Effector memory CD8-positive, alpha-beta T cell (primary cell): Measurements from ENCODE around the gene DNPH1.

Source experiments
- ATAC-seq: fragments of 150-1000 bp; cut with Tn5 transposase; replicated peaks from 2 replicates; pipeline ENCODE4 v1.10.0; 2021; ENCODE audit warnings: mild to moderate bottlenecking, moderate library complexity
- DNase-seq, 3 experiments: peaks; one replicate each; pipeline ENCODE4 v3.0.0; 2021
- H3K27ac Mint-ChIP-seq, 2 donors: one replicate each; pipeline ENCODE4 v1.8.0; 2022; ENCODE audit warnings: mild to moderate bottlenecking in 2 of 2, mixed read lengths in 2 of 2, moderate library complexity in 2 of 2
- H3K27me3 Mint-ChIP-seq, 2 donors: one replicate each; pipeline ENCODE4 v1.8.0; 2022; ENCODE audit warnings: mixed read lengths in 2 of 2
- H3K36me3 Mint-ChIP-seq: one replicate; pipeline ENCODE4 v1.8.0; 2022; ENCODE audit warnings: mild to moderate bottlenecking, moderate library complexity, mixed read lengths; ENCODE audit not compliant: insufficient read depth
- H3K4me1 Mint-ChIP-seq, 2 donors: one replicate each; pipeline ENCODE4 v1.8.0; 2022; ENCODE audit warnings: low read depth in 2 of 2, mixed read lengths in 2 of 2
- H3K4me3 Mint-ChIP-seq, 2 donors: one replicate each; pipeline ENCODE4 v1.8.0; 2022; ENCODE audit warnings: mild to moderate bottlenecking in 2 of 2, mixed read lengths in 2 of 2, moderate library complexity in 2 of 2
- H3K9me3 Mint-ChIP-seq, 2 donors: one replicate each; pipeline ENCODE4 v1.8.0; 2022; ENCODE audit warnings: mixed read lengths in 2 of 2

DNPH1 gene

DNA sequence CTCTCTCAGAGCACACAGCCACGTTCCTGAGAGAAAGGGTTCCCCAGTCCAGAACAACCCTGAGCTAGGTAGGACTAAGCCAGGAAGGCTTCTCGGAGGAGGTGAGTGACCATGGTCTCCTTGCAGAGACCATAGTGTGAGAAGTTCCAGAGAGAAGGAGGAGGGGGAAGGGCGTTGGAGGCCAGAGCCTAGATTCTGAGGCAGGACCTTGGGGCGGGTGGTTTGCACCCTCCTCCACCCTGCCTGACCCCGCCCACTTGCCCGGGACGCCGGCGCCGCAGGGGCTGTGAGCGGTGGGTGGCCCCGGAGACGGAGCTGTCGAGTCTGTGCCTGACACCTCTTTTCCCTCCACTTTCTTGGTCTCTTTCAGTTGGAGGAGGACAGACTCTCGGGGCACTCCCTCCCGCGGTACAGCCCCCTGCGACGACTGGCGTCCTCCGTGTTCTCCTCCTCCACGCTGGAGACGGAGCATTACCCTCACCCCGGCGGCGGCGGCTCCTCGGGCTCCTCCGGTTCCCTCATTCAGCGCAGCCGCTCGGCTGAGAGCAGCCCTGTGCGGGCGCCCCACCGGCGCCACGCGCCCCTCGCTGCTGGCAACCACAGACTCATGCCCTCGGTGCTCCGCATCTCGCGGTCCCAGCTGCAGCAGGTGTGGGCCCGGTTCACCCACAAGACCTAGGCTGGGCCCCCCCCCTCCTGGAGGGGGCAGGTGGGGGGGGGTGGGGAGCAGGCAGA lies 40.2 kb upstream of the DNPH1 start:
- H3K36me3 Mint-ChIP-seq, result peaks cover 3% of the 10 kb centered on the region
- ATAC-seq, result peak; percentile 70
- peak overlapping the region; percentile 73 to 79 for H3K4me3 Mint-ChIP-seq
- no peaks in the 10 kb centered on the region for H3K9me3 Mint-ChIP-seq
- H3K27ac Mint-ChIP-seq, result no peak overlapping the region
- H3K27me3 Mint-ChIP-seq, result peaks cover 0 to 25% of the 10 kb centered on the region in 2 donors
- DNase-seq, result peak; percentile 30 to 41 (median 31)
- H3K4me1 Mint-ChIP-seq, result peaks cover 9 to 10% of the 10 kb centered on the region in 2 donors

DNA sequence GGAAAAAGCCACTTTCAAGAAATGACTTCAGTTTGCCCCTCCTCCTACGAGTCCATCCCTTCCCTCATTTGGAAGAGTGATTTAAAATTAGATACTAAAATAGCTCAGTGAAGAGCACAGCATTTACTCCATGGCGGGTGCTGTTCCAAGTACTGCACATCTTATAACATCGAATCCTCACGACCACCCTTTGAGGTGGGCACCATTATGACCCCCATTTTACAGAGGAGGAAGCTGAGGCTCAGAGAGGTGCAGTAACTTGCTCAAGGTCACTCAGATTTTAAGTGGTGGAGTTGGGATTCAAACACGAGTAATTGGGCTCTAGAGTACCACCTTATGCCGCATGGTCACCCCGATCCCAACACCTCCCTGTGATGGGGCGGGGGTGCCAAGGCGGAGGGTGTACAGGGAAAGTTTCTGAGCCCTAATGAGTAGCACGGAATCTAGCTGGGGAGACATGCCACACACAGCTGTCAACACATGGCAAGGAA lies 39.5 kb upstream of the DNPH1 start:
- peaks cover 0 to 19% of the 10 kb centered on the region in 2 donors for H3K27me3 Mint-ChIP-seq
- peaks cover 7 to 10% of the 10 kb centered on the region in 2 donors for H3K4me1 Mint-ChIP-seq
- no peak overlapping the region for H3K27ac Mint-ChIP-seq
- H3K9me3 Mint-ChIP-seq, result no peaks in the 10 kb centered on the region
- H3K4me3 Mint-ChIP-seq, result peak overlapping the region; percentile 73 to 79
- H3K36me3 Mint-ChIP-seq, result peaks cover 3% of the 10 kb centered on the region
- no peak for DNase-seq
- no peak for ATAC-seq

DNA sequence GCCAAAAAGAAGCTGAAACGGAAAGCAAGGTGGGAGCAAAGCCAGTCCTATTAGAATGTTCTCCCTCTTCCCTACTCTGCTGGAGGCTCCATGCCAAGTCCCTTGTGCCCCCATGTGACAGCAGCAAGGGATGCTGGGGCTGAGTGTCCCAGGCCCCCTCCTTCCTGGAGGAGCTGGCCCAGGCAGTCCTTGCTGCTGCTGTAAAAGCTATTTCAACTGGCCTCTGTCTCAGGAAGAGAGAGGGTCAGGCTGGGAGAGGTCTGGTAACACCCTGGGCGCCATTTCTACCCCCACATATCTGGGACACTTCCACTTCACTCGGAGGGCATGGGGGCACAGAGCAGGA lies 39.0 kb upstream of the DNPH1 start:
- H3K36me3 Mint-ChIP-seq, result peaks cover 3% of the 10 kb centered on the region
- DNase-seq (no peak), ATAC-seq (no peak)
- H3K9me3 Mint-ChIP-seq, result no peaks in the 10 kb centered on the region
- H3K4me3 Mint-ChIP-seq, result peak overlapping the region; percentile 73 to 79
- no peak overlapping the region for H3K27ac Mint-ChIP-seq
- H3K4me1 Mint-ChIP-seq, result peaks cover 9 to 14% of the 10 kb centered on the region in 2 donors
- H3K27me3 Mint-ChIP-seq, result peaks cover 0 to 17% of the 10 kb centered on the region in 2 donors

DNA sequence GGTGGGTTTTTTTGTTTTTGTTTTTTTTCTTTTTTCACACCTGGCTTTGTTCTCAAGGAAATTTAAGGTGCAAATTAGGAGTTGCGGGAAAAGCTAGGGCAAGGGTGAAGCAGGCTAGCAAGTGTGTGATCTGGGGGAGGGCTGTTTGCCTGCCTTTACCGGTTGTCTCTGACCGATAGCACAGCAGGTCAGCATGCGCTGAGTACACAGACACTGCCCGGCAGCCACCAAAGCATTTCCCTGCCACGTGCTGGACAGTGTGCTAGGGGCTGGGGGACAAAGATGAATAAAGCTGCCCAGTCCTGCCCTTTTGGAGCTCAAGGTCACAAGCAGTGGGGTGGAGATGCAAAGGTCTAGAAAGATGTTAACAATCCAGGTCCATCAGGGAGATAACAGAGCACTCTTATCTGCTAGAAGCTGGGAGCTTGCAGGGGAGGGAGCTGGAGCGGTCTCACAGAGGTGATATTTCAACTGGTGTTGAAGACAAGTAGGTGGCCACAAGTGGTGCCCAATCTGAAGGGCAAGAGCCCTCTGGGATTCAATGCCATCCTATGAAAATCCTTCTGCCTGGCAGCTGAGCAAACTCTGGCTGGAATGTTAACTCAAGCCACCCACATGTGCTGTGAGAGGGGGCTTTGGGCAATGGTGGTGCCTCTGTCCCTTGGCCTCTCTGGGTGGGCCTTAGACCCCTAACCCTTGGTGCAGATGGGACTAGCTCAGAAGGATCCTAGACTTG lies 38.5 kb upstream of the DNPH1 start:
- ATAC-seq (no peak), DNase-seq (no peak)
- Mint-ChIP-seq H3K4me1 (peaks cover 9 to 14% of the 10 kb centered on the region in 2 donors), H3K9me3 (no peaks in the 10 kb centered on the region), H3K27me3 (peaks cover 0 to 17% of the 10 kb centered on the region in 2 donors), H3K4me3 (no peak overlapping the region), H3K27ac (no peak overlapping the region), H3K36me3 (peaks cover 3% of the 10 kb centered on the region)

DNA sequence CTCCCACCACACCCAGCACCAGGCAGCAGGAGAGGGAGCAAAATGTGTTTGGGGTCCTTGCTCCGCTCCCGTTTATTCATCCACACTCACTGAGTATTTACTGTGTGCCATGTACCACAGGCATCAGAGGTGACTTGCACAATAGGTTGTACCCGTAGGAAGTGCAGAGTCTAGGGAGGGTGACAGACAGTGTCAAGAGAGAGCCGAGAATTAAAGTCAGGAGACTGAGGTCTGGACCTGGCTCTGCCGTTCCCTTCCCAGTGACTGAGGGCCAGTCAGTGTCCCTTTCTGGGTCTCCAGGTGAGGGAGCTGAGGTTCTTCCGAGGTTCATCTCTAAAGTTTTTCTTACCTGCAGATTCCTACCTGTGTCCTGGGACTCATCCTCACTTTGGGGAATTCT lies 36.3 kb upstream of the DNPH1 start:
- Mint-ChIP-seq H3K9me3 (no peaks in the 10 kb centered on the region), H3K4me3 (no peak overlapping the region), H3K4me1 (peaks cover 9 to 14% of the 10 kb centered on the region in 2 donors), H3K27me3 (peaks cover 0 to 9% of the 10 kb centered on the region in 2 donors), H3K36me3 (peaks cover 3% of the 10 kb centered on the region), H3K27ac (no peak overlapping the region)
- ATAC-seq, result no peak
- no peak for DNase-seq

DNA sequence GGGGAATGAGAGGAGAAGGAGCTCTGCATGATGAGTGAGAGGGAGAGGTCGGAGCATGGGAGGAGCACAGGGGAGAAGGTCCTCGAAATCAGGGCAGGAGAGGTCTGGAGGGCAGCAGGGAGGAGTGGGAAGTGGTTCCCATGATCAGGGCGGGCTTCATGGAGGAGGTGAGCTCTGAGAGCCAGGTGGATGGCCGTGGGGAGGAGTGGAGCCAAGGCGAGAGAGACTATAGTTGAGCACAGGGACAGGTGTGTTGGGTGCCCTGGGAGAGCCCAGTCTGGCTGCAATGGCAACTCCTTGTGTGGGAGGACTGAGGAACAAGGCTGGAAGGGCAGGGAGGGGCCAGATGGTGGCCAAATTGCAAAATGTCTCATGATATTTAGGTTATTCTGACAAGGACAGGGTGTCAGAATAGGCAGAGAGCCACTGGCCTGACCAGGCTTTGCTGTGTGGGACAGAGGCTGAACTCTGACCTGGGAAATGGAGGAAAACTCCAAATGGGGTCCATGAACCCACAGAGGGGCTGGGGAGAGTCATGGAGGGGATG lies 35.4 kb upstream of the DNPH1 start:
- Mint-ChIP-seq H3K27ac (no peak overlapping the region), H3K27me3 (peaks cover 5 to 12% of the 10 kb centered on the region in 2 donors), H3K4me1 (peaks cover 7 to 11% of the 10 kb centered on the region in 2 donors), H3K36me3 (peaks cover 3% of the 10 kb centered on the region), H3K9me3 (no peaks in the 10 kb centered on the region), H3K4me3 (no peak overlapping the region)
- no peak for ATAC-seq
- no peak for DNase-seq

DNA sequence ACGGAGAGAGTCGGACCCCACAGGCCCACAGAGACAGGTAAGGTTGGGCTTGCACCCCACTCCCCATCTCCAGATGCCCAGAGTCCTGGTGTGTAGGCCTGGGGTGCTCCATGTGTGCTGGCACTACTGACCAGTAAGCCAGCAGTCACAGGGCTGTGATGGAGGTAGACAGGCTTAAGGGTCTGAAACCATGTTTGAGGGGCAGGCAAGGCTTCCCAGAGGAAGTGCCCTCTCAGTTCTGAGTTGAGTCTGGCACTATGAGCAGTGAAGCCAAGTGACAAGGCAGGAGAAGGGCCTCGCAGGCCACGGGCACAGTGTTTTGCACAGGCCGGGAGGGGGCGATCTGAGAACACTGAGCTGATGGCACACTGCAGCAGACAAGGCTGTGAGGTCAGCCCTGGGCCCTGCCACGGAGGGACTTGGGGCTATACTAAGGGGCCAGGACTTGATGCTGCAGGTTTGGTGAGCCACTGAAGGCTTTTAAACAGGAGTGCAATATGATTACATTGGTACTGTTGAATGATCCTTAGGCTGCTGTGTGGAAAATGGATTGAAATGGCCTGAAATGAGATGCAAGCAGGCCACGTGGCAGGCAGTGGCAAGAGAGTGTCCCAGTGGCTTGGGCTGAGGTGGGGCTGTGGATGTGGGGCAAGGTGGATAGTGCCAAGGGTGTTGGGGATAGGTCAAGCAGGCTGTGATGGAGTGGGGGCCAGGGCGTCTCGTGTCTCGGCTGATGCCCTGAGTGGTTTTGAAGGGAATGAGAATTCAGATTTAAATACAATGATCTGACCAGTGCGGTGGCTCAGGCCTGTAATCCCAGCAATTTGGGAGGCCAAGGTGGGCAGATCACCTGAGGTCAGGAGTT lies 34.3 kb upstream of the DNPH1 start:
- peak; percentile 65 to 75 (median 70) for DNase-seq
- no peaks in the 10 kb centered on the region for H3K9me3 Mint-ChIP-seq
- no peak overlapping the region for H3K4me3 Mint-ChIP-seq
- no peak overlapping the region for H3K27ac Mint-ChIP-seq
- peaks cover 5 to 14% of the 10 kb centered on the region in 2 donors for H3K27me3 Mint-ChIP-seq
- peak; percentile 98 for ATAC-seq
- no peaks in the 10 kb centered on the region for H3K36me3 Mint-ChIP-seq
- H3K4me1 Mint-ChIP-seq, result peaks cover 4 to 5% of the 10 kb centered on the region in 2 donors

DNA sequence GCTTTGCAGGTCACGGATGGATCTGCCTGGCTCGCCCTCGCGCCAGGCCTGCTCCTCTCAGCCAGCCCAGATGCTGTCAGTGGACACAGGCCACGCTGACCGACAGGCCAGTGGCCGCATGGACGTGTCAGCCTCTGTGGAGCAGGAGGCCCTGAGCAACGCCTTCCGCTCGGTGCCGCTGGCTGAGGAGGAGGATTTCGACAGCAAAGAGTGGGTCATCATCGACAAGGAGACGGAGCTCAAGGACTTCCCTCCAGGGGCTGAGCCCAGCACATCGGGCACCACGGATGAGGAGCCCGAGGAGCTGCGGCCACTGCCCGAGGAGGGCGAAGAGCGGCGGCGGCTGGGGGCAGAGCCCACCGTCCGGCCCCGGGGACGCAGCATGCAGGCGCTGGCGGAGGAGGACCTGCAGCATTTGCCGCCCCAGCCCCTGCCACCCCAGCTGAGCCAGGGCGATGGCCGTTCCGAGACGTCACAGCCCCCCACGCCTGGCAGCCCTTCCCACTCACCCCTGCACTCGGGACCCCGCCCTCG lies 33.6 kb upstream of the DNPH1 start:
- Mint-ChIP-seq H3K27ac (peak overlapping the region in 1 of 2 donors; percentile 70), H3K27me3 (peaks cover 10 to 20% of the 10 kb centered on the region in 2 donors), H3K4me3 (no peak overlapping the region), H3K36me3 (no peaks in the 10 kb centered on the region), H3K4me1 (peaks cover 3 to 5% of the 10 kb centered on the region in 2 donors), H3K9me3 (no peaks in the 10 kb centered on the region)
- no peak for ATAC-seq
- DNase-seq, result no peak

DNA sequence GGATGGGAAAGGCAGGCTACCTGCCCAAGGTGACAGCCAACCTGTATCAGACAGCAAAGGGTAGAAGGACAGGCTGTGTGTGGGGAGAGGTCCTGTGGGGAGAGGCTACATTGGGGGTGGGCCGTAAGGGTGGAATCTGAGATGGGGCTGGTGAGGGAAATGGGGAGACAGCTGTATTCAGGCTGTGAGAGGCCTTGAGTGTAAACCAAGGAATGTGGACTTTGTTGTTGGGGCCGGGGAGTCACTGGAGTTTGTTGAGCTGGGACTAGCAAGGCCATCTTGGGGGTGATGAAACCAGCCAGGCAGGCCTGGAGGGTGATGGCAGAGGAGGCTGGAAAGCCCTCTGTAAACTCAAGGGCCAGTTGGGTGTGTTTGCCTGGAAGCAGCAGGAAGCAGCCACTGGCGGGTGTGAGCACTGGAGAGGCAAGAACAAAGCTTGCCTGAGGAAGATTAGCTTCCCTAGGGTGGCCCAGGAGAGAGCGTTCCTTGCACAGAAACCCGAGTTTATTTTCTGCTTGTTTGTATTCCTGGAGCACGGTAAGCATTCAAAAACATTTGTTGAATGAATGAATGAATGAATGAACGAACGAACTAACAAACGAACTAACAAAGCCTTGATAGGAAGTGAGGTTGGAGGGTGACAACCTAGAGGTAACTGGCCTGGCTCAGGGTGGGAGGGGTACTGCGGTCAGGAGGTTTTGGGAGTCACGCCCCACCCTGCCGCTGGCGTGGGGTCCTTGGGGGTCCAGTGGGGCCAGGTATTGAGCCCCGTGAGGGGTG lies 32.9 kb upstream of the DNPH1 start:
- Mint-ChIP-seq H3K9me3 (no peaks in the 10 kb centered on the region), H3K27me3 (peaks cover 16 to 26% of the 10 kb centered on the region in 2 donors), H3K36me3 (no peaks in the 10 kb centered on the region), H3K27ac (peak overlapping the region in 1 of 2 donors; percentile 70), H3K4me1 (peaks cover 3 to 5% of the 10 kb centered on the region in 2 donors), H3K4me3 (no peak overlapping the region)
- no peak for DNase-seq
- no peak for ATAC-seq

DNA sequence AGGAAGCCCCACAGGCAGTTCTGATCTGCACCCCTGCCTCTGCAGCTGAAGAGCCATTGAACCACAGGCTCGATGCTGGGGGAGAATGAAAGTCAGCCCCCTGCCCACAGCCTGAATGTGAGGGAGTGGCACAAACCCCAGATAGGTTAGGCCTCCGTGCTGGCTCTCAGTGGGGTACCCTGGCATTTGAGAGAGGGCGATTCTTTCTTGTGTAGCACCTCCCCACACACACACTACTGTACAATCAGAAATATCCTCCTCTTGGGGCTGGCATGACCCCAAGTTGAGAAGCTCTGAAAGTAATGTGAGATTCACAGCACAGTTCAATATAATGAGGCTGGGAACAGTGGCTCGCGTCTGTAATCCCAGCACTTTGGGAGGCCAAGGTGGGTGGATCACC lies 31.9 kb upstream of the DNPH1 start:
- Mint-ChIP-seq H3K4me3 (no peak overlapping the region), H3K27me3 (peaks cover 22 to 32% of the 10 kb centered on the region in 2 donors), H3K27ac (no peak overlapping the region), H3K9me3 (no peaks in the 10 kb centered on the region), H3K36me3 (no peaks in the 10 kb centered on the region), H3K4me1 (peaks cover 3 to 5% of the 10 kb centered on the region in 2 donors)
- no peak for ATAC-seq
- DNase-seq, result no peak

DNA sequence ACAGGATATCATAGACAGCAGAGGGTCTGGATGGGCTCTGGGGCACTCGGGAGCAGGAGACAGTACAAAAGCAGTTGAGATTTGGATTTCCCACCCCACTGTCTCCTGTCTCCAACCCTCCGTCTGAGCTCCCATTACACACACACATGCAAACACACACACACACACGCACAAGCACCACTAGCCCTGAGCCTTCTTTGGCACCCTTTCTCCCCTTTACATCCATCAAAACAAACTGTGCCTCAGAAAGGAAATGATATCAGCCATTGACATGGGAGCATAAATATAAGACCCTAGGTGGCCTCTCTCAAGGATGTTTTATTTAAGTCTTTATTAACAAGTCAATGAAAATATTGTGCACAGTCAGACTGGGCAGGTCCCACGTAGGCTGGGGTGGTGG lies 31.5 kb upstream of the DNPH1 start:
- peaks cover 3 to 5% of the 10 kb centered on the region in 2 donors for H3K4me1 Mint-ChIP-seq
- H3K27me3 Mint-ChIP-seq, result peaks cover 25 to 36% of the 10 kb centered on the region in 2 donors
- no peak overlapping the region for H3K27ac Mint-ChIP-seq
- DNase-seq (no peak), ATAC-seq (no peak)
- no peaks in the 10 kb centered on the region for H3K36me3 Mint-ChIP-seq
- no peak overlapping the region for H3K4me3 Mint-ChIP-seq
- no peaks in the 10 kb centered on the region for H3K9me3 Mint-ChIP-seq
